ENCODE results near the gene SAP30.
A peak's percentile ranks its signal among the peaks of the same experiment; 100 is the strongest.

SAP30 gene

GRCh38 chr4:173370477-173371291 is at the start of gene SAP30:
TSS of gene SAP30 (plus strand) at chr4:173370954. CDS start at chr4:173371183, 229 bp downstream.
- DNase-seq, result peak; percentile 98
- Histone ChIP-seq H4K20me1 (ENCODE audit: insufficient read depth, low read length) (peaks cover 17% of the 10 kb centered on the region; the same call in 1 of the 2 replicates), H2AFZ (ENCODE audit: low read depth, low read length) (peak within 1 kb of the TSS; percentile 93), H3K79me2 (ENCODE audit: insufficient read depth, low read length) (peaks cover 84% of the 10 kb centered on the region), H3K4me3 (ENCODE audit: low read depth in 1 of 2, low read length in 2 of 2) (peak within 1 kb of the TSS; percentile 75 to 99), H3K36me3 (ENCODE audit: insufficient read depth, low read length) (peaks cover 14% of the 10 kb centered on the region), H3K4me1 (ENCODE audit: insufficient read depth, low read length) (peaks cover 61% of the 10 kb centered on the region), H3K4me2 (ENCODE audit: insufficient read depth, low read length) (peak within 1 kb of the TSS; percentile 69), H3K27me3 (ENCODE audit: insufficient read depth, low read length, poor library complexity) (no peaks in the 10 kb centered on the region), H3K9me3 (ENCODE audit: insufficient read depth, low read length, severe bottlenecking) (no peaks in the 10 kb centered on the region), H3K9ac (ENCODE audit: low read depth, low read length) (peak within 1 kb of the TSS; percentile 86), H3K27ac (ENCODE audit: low read length) (peak within 1 kb of the TSS; percentile 95)
- peak; percentile 80 for ATAC-seq (ENCODE audit: insufficient read depth, low read depth)
- TF ChIP-seq, protein P1, sequence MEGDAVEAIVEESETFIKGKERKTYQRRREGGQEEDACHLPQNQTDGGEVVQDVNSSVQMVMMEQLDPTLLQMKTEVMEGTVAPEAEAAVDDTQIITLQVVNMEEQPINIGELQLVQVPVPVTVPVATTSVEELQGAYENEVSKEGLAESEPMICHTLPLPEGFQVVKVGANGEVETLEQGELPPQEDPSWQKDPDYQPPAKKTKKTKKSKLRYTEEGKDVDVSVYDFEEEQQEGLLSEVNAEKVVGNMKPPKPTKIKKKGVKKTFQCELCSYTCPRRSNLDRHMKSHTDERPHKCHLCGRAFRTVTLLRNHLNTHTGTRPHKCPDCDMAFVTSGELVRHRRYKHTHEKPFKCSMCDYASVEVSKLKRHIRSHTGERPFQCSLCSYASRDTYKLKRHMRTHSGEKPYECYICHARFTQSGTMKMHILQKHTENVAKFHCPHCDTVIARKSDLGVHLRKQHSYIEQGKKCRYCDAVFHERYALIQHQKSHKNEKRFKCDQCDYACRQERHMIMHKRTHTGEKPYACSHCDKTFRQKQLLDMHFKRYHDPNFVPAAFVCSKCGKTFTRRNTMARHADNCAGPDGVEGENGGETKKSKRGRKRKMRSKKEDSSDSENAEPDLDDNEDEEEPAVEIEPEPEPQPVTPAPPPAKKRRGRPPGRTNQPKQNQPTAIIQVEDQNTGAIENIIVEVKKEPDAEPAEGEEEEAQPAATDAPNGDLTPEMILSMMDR (IDR thresholded peaks at IDR 0.05; ENCODE audit: borderline replicate concordance, extremely low read depth, low read length, poor library complexity, severe bottlenecking), result no peak
- no peak for TF ChIP-seq EZH2 (IDR thresholded peaks at IDR 0.05; ENCODE audit: borderline replicate concordance, low read depth, low read length, severe bottlenecking)

DNA sequence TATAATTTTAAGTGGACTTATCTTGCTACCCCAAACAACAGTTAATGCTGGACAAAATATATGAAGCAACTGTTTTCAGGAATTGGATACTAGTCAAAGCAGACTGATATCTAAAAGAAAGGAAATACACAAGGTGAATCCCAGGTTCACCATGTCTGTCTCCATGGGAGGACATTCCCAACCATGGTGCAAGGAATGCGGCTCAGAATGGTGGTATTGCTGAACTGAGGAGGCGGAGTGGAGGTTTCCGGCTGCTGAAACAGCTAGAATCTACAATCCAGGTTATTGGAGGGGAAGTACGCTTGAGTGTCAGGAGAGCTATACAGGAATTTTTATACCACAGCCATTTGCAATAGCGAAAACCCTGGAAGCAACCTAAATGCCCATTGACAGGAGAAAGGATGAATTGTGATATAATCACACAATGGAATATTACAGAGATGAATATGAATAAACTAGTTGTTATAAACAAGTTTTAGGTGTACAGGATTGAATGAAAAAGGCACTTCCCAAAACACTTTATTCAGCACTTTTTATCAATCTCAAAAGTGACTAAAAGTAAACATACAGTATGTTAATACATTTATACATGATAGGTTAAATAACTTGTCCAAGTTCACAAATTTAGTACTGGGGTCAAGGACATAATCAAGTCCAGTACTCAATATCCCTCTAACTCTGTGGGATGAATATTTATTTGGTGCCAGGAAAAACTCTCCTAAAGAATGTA is 45.6 kb upstream of the SAP30 start:
- peaks cover 11% of the 10 kb centered on the region for H3K79me2 ChIP-seq (ENCODE audit: insufficient read depth, low read length)
- H4K20me1 ChIP-seq (ENCODE audit: insufficient read depth, low read length), result peaks cover 8% of the 10 kb centered on the region; the same call in 1 of the 2 replicates
- no peak overlapping the region for H3K9ac ChIP-seq (ENCODE audit: low read depth, low read length)
- peaks cover 10% of the 10 kb centered on the region for H3K4me1 ChIP-seq (ENCODE audit: insufficient read depth, low read length)
- TF ChIP-seq, protein P1 (IDR thresholded peaks at IDR 0.05; ENCODE audit: borderline replicate concordance, extremely low read depth, low read length, poor library complexity, severe bottlenecking), result no peak
- no peak for TF ChIP-seq EZH2 (IDR thresholded peaks at IDR 0.05; ENCODE audit: borderline replicate concordance, low read depth, low read length, severe bottlenecking)
- H3K9me3 ChIP-seq (ENCODE audit: insufficient read depth, low read length, severe bottlenecking), result no peaks in the 10 kb centered on the region
- H3K27ac ChIP-seq (ENCODE audit: low read length), result no peak overlapping the region
- DNase-seq (no peak), ATAC-seq (ENCODE audit: insufficient read depth, low read depth) (no peak)
- no peak overlapping the region for H2AFZ ChIP-seq (ENCODE audit: low read depth, low read length)
- no peak overlapping the region for H3K4me3 ChIP-seq (ENCODE audit: low read depth in 1 of 2, low read length in 2 of 2)
- no peaks in the 10 kb centered on the region for H3K27me3 ChIP-seq (ENCODE audit: insufficient read depth, low read length, poor library complexity)
- H3K36me3 ChIP-seq (ENCODE audit: insufficient read depth, low read length), result peaks cover 67% of the 10 kb centered on the region
- H3K4me2 ChIP-seq (ENCODE audit: insufficient read depth, low read length), result no peak overlapping the region

GRCh38 chr4:173328236-173328901 is 42.4 kb upstream of the SAP30 start:
- peak; percentile 29; the same call in 2 of the 3 replicates for ATAC-seq (ENCODE audit: insufficient read depth, low read depth)
- no peak for DNase-seq

More at GRCh38 chr4:173328236-173328901, 42.4 kb upstream of the SAP30 start:
- no peak overlapping the region for H3K4me3 ChIP-seq (ENCODE audit: low read depth in 1 of 2, low read length in 2 of 2)
- no peak overlapping the region for H2AFZ ChIP-seq (ENCODE audit: low read depth, low read length)
- H3K4me1 ChIP-seq (ENCODE audit: insufficient read depth, low read length), result peaks cover 32% of the 10 kb centered on the region
- H3K4me2 ChIP-seq (ENCODE audit: insufficient read depth, low read length), result no peak overlapping the region
- H3K27ac ChIP-seq (ENCODE audit: low read length), result no peak overlapping the region
- H3K36me3 ChIP-seq (ENCODE audit: insufficient read depth, low read length), result peaks cover 75% of the 10 kb centered on the region
- no peaks in the 10 kb centered on the region for H3K9me3 ChIP-seq (ENCODE audit: insufficient read depth, low read length, severe bottlenecking)
- peaks cover 42% of the 10 kb centered on the region for H3K79me2 ChIP-seq (ENCODE audit: insufficient read depth, low read length)
- H3K27me3 ChIP-seq (ENCODE audit: insufficient read depth, low read length, poor library complexity), result no peaks in the 10 kb centered on the region
- no peak overlapping the region for H3K9ac ChIP-seq (ENCODE audit: low read depth, low read length)
- peaks cover 36% of the 10 kb centered on the region for H4K20me1 ChIP-seq (ENCODE audit: insufficient read depth, low read length)
- TF ChIP-seq EZH2 (IDR thresholded peaks at IDR 0.05; ENCODE audit: borderline replicate concordance, low read depth, low read length, severe bottlenecking), result no peak
- TF ChIP-seq, protein P1 (IDR thresholded peaks at IDR 0.05; ENCODE audit: borderline replicate concordance, extremely low read depth, low read length, poor library complexity, severe bottlenecking), result no peak

All from DND-41 (cell line).